ENCODE data around the gene PBX4.

DNA sequence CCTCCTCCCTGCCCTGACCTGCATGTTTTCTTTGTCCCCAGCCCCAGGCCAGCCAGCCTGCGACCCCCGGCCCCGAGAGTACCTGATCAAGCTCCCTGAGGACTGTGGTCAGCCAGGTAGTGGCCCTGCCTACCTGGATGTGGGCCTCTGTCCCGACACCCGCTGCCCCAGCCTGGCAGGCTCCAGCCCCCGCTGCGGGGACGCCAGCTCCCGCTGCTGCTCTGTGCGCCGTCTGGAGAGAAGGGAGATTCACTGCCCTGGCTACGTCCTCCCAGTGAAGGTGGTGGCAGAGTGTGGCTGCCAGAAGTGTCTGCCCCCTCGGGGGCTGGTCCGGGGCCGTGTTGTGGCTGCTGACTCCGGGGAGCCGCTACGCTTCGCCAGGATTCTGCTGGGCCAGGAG is 74.8 kb downstream of the PBX4 start:
- TF ChIP-seq, protein P1, sequence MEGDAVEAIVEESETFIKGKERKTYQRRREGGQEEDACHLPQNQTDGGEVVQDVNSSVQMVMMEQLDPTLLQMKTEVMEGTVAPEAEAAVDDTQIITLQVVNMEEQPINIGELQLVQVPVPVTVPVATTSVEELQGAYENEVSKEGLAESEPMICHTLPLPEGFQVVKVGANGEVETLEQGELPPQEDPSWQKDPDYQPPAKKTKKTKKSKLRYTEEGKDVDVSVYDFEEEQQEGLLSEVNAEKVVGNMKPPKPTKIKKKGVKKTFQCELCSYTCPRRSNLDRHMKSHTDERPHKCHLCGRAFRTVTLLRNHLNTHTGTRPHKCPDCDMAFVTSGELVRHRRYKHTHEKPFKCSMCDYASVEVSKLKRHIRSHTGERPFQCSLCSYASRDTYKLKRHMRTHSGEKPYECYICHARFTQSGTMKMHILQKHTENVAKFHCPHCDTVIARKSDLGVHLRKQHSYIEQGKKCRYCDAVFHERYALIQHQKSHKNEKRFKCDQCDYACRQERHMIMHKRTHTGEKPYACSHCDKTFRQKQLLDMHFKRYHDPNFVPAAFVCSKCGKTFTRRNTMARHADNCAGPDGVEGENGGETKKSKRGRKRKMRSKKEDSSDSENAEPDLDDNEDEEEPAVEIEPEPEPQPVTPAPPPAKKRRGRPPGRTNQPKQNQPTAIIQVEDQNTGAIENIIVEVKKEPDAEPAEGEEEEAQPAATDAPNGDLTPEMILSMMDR (IDR thresholded peaks at IDR 0.05) = no peak
- no peak for TF ChIP-seq POLR2A (IDR thresholded peaks at IDR 0.05)
- TF ChIP-seq EP300 (IDR thresholded peaks at IDR 0.05) = no peak
- no peak for TF ChIP-seq POLR2AphosphoS5 (IDR thresholded peaks at IDR 0.05)
